Measurements from ENCODE around the gene GPBP1. TPM values are rescaled to one million over a fixed set of nuclear protein-coding genes. Genes with fewer than 3 reads are reported as not detected.

GPBP1 gene
- total and polyA plus RNA-seq, 2 experiments from 2014 or later = 49.0 to 86.1 TPM

- Histone ChIP-seq H4K20me1 (ENCODE audit: insufficient read depth, poor library complexity, severe bottlenecking) (peaks cover 7% of the 10 kb centered on the region), H2AFZ (no peak overlapping the region), H3K79me2 (peaks cover 25% of the 10 kb centered on the region), H3K4me3 (no peak overlapping the region), H3K4me1 (ENCODE audit: insufficient read depth) (no peaks in the 10 kb centered on the region), H3K27me3 (no peaks in the 10 kb centered on the region), H3K9me2 (replicated peaks; ENCODE audit: insufficient read depth) (no peaks in the 10 kb centered on the region), H3K27ac (no peak overlapping the region), H3K36me3 (replicated peaks; ENCODE audit: insufficient read depth, low read depth) (no peaks in the 10 kb centered on the region), H3K4me2 (no peak overlapping the region), H3K9me3 (ENCODE audit: low read depth) (no peaks in the 10 kb centered on the region)
- WGBS (ENCODE audit: low lambda C conversion rate, missing lambda C conversion rate) = 91% methylated on average over 4 of the region's 4 CpGs
- TF ChIP-seq CTCF (IDR thresholded peaks at IDR 0.05; ENCODE audit: poor library complexity) (no peak), EZH2 (IDR thresholded peaks at IDR 0.05; ENCODE audit: borderline replicate concordance) (no peak), EZH2phosphoT487 (IDR thresholded peaks at IDR 0.05; ENCODE audit: low read depth, severe bottlenecking, unreplicated experiment) (no peak)
- no peak for DNase-seq (ENCODE audit: low spot score)
These were observed 84.2 kb downstream of the GPBP1 start for GRCh38 chr5:57258052-57258451.

- H3K4me1 ChIP-seq (ENCODE audit: insufficient read depth) = no peaks in the 10 kb centered on the region
- WGBS (ENCODE audit: low lambda C conversion rate, missing lambda C conversion rate) = 81% methylated on average over 1 of the region's 1 CpG
- no peak overlapping the region for H2AFZ ChIP-seq
These were observed 85.1 kb downstream of the GPBP1 start for GRCh38 chr5:57258943-57259342.

GRCh38 chr5:57259704-57260103 lies 85.8 kb downstream of the GPBP1 start:
- TF ChIP-seq EZH2phosphoT487 (IDR thresholded peaks at IDR 0.05; ENCODE audit: low read depth, severe bottlenecking, unreplicated experiment) (no peak), EZH2 (IDR thresholded peaks at IDR 0.05; ENCODE audit: borderline replicate concordance) (no peak), CTCF (IDR thresholded peaks at IDR 0.05; ENCODE audit: poor library complexity) (no peak)
- peaks cover 7% of the 10 kb centered on the region for H4K20me1 ChIP-seq (ENCODE audit: insufficient read depth, poor library complexity, severe bottlenecking)
- H2AFZ ChIP-seq = no peak overlapping the region
- no peaks in the 10 kb centered on the region for H3K9me2 ChIP-seq (replicated peaks; ENCODE audit: insufficient read depth)
- DNase-seq (ENCODE audit: low spot score) = no peak
- H3K4me2 ChIP-seq = no peak overlapping the region
- H3K27ac ChIP-seq = no peak overlapping the region
- H3K4me3 ChIP-seq = no peak overlapping the region
- no peaks in the 10 kb centered on the region for H3K36me3 ChIP-seq (replicated peaks; ENCODE audit: insufficient read depth, low read depth)
- peaks cover 22% of the 10 kb centered on the region for H3K79me2 ChIP-seq
- no peaks in the 10 kb centered on the region for H3K9me3 ChIP-seq (ENCODE audit: low read depth)
- no peaks in the 10 kb centered on the region for H3K27me3 ChIP-seq
- H3K4me1 ChIP-seq (ENCODE audit: insufficient read depth) = no peaks in the 10 kb centered on the region

More at GRCh38 chr5:57258943-57259342, 85.1 kb downstream of the GPBP1 start:
- no peak for TF ChIP-seq CTCF (IDR thresholded peaks at IDR 0.05; ENCODE audit: poor library complexity)
- TF ChIP-seq EZH2phosphoT487 (IDR thresholded peaks at IDR 0.05; ENCODE audit: low read depth, severe bottlenecking, unreplicated experiment) = no peak
- no peak for TF ChIP-seq EZH2 (IDR thresholded peaks at IDR 0.05; ENCODE audit: borderline replicate concordance)
- DNase-seq (ENCODE audit: low spot score) = no peak
- no peaks in the 10 kb centered on the region for H3K36me3 ChIP-seq (replicated peaks; ENCODE audit: insufficient read depth, low read depth)
- H3K4me3 ChIP-seq = no peak overlapping the region
- H3K79me2 ChIP-seq = peaks cover 25% of the 10 kb centered on the region
- no peak overlapping the region for H3K4me2 ChIP-seq
- H3K27me3 ChIP-seq = no peaks in the 10 kb centered on the region
- no peak overlapping the region for H3K27ac ChIP-seq
- no peaks in the 10 kb centered on the region for H3K9me3 ChIP-seq (ENCODE audit: low read depth)
- H4K20me1 ChIP-seq (ENCODE audit: insufficient read depth, poor library complexity, severe bottlenecking) = peaks cover 7% of the 10 kb centered on the region
- H3K9me2 ChIP-seq (replicated peaks; ENCODE audit: insufficient read depth) = no peaks in the 10 kb centered on the region

- no peaks in the 10 kb centered on the region for H3K9me2 ChIP-seq (replicated peaks; ENCODE audit: insufficient read depth)
- no peak overlapping the region for H3K27ac ChIP-seq
- no peak overlapping the region for H3K4me3 ChIP-seq
- WGBS (ENCODE audit: low lambda C conversion rate, missing lambda C conversion rate) = 94% methylated on average over 3 of the region's 3 CpGs
- H3K36me3 ChIP-seq (replicated peaks; ENCODE audit: insufficient read depth, low read depth) = no peaks in the 10 kb centered on the region
- no peak overlapping the region for H2AFZ ChIP-seq
- no peaks in the 10 kb centered on the region for H3K4me1 ChIP-seq (ENCODE audit: insufficient read depth)
- TF ChIP-seq CTCF (IDR thresholded peaks at IDR 0.05; ENCODE audit: poor library complexity) = no peak
- no peak for TF ChIP-seq EZH2 (IDR thresholded peaks at IDR 0.05; ENCODE audit: borderline replicate concordance)
- no peak for TF ChIP-seq EZH2phosphoT487 (IDR thresholded peaks at IDR 0.05; ENCODE audit: low read depth, severe bottlenecking, unreplicated experiment)
- no peaks in the 10 kb centered on the region for H3K27me3 ChIP-seq
- peaks cover 13% of the 10 kb centered on the region for H3K79me2 ChIP-seq
- peaks cover 7% of the 10 kb centered on the region for H4K20me1 ChIP-seq (ENCODE audit: insufficient read depth, poor library complexity, severe bottlenecking)
- no peak for DNase-seq (ENCODE audit: low spot score)
- H3K9me3 ChIP-seq (ENCODE audit: low read depth) = no peaks in the 10 kb centered on the region
- H3K4me2 ChIP-seq = no peak overlapping the region
These were observed 88.7 kb downstream of the GPBP1 start for GRCh38 chr5:57262541-57262940.

Data from hepatocyte (in vitro differentiated cells).